AG04449 (cell line): ENCODE data around the gene ZCCHC14.

ENCODE experiments used
- CTCF ChIA-PET: fragments of 350-600 bp; formaldehyde crosslinking; extraction: SDS; loops from one replicate; lab custom pipeline; 2021; ENCODE audit warnings: antibody characterized with exemption; lab: Yijun Ruan, JAX
- POLR2A ChIA-PET: fragments of 400-600, 350-600 bp; formaldehyde crosslinking; extraction: SDS; loops from one replicate; lab custom pipeline; 2020; ENCODE audit warnings: antibody characterized with exemption, inconsistent platforms; lab: Yijun Ruan, JAX
- DNase-seq: peaks from one replicate; pipeline ENCODE4 v3.0.0-alpha.2; 2010; ENCODE audit warnings: low read depth, low spot score
- H3K4me3 ChIP-seq: 2 replicates; pipeline ENCODE4 v1.5.1; 2011; ENCODE audit warnings: low read depth, mild to moderate bottlenecking, control low read depth, low read length
- CTCF ChIP-seq: IDR thresholded peaks from one replicate; pipeline ENCODE4 v1.5.1; 2011; ENCODE audit warnings: mild to moderate bottlenecking, moderate library complexity, low read length, control low read depth, inconsistent platforms; ENCODE audit not compliant: insufficient read depth; ENCODE audit errors: missing control alignments

The ZCCHC14 gene

GRCh38 chr16:87416826-87417527 lies 75.8 kb downstream of the ZCCHC14 start:
- peak; percentile 46 for TF ChIP-seq CTCF
- ChIA-PET CTCF (interaction anchor here (0.5 to 10.3 kb wide), 53 partner anchors 8 to 454 kb away, joined by 3 to 222 read pairs (median 5); no protein-coding TSS in a partner anchor), POLR2A (no interaction called here)
- no peak for DNase-seq
- H3K4me3 ChIP-seq = no peak overlapping the region

- ChIA-PET CTCF (interaction anchor here (0.8 to 10.3 kb wide), 10 partner anchors 8 to 220 kb away, joined by 3 to 222 read pairs (median 10); no protein-coding TSS in a partner anchor), POLR2A (no interaction called here)
- no peak overlapping the region for H3K4me3 ChIP-seq
- TF ChIP-seq CTCF = no peak
- DNase-seq = no peak
These were observed 77.4 kb downstream of the ZCCHC14 start for GRCh38 chr16:87415441-87415840.

- ChIA-PET POLR2A (no interaction called here), CTCF (interaction anchor here (10.3 kb wide), 1 partner anchor 222 kb away, joined by 222 read pairs; no protein-coding TSS in a partner anchor)
- DNase-seq = no peak
- TF ChIP-seq CTCF = no peak
- no peak overlapping the region for H3K4me3 ChIP-seq
These were observed 78.6 kb downstream of the ZCCHC14 start for GRCh38 chr16:87414251-87414680.

- CTCF ChIA-PET = interaction anchor here (1.0 to 10.3 kb wide), 3 partner anchors 11 to 223 kb away, joined by 3 to 222 read pairs (median 3); no protein-coding TSS in a partner anchor
- POLR2A ChIA-PET = no interaction called here
- TF ChIP-seq CTCF = no peak
- no peak for DNase-seq
- H3K4me3 ChIP-seq = no peak overlapping the region
These were observed 79.8 kb downstream of the ZCCHC14 start for GRCh38 chr16:87412996-87413421.

DNA sequence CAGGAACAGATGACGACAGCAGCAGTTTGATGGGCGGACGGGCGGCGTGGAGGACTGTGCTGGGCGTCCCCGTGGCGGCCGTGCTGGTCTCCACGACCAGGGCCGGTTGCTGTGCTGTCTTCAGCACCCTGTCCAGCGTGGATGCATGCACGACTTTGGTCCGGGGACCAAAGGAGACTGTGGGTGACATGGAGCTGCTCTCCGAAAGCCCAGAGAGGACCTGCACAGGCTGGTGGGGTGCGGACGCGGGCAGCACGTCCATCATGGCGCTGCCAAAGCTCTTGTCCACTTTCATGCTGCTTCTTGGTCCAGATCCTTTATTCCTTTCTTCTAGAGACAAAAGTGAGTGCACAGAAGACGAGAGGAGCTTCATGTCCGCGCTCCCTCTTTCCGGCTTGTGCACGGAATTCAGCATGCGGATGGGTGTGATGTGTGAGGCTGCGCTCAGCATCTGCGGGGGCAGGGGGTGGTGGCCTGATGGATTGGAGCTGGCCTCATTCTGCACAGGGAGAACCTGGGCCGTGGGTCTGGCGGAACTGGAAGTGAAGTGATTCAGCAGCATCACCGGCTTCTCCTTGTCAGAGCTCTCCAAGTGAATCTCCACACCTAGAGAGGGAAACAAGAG lies 80.3 kb downstream of the ZCCHC14 start:
- CTCF ChIA-PET = interaction anchor here (1.0 to 10.3 kb wide), 3 partner anchors 12 to 223 kb away, joined by 3 to 222 read pairs (median 3); no protein-coding TSS in a partner anchor
- POLR2A ChIA-PET = no interaction called here

More for the DNA sequence above, 80.3 kb downstream of the ZCCHC14 start:
- no peak for DNase-seq
- no peak overlapping the region for H3K4me3 ChIP-seq
- no peak for TF ChIP-seq CTCF
